HG02610 (cell line): Measurements from ENCODE around the gene DNAH6.
"Not testable (repeated sequence)": the region's sequence is repeated elsewhere in the genome, so short reads cannot be mapped to it uniquely, and the experiment has no call there.

Experiments
- ATAC-seq: cut with Tn5 transposase; IDR thresholded peaks from one replicate; pipeline ENCODE4 v1.9.1; 2021; ENCODE audit warnings: mild to moderate bottlenecking, moderate library complexity; ENCODE audit not compliant: unreplicated experiment

The DNAH6 gene, protein sequence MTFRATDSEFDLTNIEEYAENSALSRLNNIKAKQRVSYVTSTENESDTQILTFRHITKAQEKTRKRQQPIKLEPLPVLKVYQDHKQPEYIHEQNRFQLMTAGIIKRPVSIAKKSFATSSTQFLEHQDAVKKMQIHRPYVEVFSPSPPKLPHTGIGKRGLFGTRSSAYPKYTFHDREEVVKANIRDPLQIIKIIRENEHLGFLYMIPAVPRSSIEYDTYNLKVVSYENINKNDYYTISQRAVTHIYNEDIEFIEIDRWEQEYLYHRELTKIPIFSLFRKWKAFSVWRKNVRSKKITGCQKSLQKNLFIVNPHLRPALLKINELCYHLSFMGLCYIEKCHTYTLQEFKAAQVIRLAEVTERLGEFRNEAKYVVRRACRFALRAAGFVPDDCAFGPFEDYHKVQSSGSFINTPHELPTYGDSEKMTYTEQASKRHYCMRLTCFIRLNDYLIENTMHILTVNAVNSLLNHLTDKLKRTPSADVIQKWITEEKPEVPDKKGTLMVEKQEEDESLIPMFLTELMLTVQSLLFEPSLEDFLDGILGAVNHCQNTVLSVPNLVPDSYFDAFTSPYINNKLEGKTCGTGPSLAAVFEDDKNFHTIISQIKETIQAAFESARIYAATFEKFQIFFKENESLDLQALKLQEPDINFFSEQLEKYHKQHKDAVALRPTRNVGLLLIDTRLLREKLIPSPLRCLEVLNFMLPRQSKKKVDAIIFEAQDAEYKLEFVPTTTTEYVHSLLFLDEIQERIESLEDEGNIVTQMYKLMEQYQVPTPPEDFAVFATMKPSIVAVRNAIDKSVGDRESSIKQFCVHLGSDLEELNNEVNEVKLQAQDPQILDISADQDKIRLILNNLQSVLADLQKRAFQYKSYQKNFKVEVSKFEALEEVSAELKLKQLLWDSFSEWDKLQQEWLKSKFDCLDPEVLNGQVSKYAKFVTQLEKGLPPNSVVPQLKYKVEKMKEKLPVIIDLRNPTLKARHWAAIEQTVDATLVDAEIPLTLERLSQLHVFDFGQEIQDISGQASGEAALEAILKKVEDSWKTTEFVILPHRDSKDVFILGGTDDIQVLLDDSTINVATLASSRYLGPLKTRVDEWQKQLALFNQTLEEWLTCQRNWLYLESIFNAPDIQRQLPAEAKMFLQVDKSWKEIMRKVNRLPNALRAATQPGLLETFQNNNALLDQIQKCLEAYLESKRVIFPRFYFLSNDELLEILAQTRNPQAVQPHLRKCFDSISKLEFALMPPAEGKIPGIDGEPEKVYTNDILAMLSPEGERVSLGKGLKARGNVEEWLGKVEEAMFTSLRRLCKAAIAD (N-terminal part only)

GRCh38 chr2:84516234-84516986, at the start of gene DNAH6:
Gene DNAH6 (plus strand): TSS chr2:84516498. CDS start chr2:84517827, 1,329 bp downstream.
- peak; percentile 97 for ATAC-seq

DNA sequence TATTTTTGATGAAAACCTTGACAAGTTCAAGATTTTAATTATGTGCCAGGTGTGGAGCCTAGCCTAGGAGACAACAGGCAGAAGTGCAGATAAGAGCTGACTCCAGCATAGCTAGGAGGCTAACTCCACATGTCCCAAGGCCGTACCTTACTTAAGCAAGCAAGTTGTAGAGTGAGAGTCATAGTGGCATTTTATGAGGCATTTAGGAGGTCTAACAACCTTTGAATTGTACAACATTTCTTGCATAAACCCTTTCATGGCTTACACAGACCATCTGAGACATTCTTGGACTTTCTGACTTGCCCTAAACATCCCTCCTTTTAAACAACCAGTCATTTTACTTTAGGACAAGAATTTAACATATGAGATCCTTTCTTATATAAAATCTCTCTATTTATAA, 48.9 kb upstream of the DNAH6 start:
- no peak for ATAC-seq

- ATAC-seq: not testable (repeated sequence)
Measured at GRCh38 chr2:84472423-84472822, 43.9 kb upstream of the DNAH6 start.

DNA sequence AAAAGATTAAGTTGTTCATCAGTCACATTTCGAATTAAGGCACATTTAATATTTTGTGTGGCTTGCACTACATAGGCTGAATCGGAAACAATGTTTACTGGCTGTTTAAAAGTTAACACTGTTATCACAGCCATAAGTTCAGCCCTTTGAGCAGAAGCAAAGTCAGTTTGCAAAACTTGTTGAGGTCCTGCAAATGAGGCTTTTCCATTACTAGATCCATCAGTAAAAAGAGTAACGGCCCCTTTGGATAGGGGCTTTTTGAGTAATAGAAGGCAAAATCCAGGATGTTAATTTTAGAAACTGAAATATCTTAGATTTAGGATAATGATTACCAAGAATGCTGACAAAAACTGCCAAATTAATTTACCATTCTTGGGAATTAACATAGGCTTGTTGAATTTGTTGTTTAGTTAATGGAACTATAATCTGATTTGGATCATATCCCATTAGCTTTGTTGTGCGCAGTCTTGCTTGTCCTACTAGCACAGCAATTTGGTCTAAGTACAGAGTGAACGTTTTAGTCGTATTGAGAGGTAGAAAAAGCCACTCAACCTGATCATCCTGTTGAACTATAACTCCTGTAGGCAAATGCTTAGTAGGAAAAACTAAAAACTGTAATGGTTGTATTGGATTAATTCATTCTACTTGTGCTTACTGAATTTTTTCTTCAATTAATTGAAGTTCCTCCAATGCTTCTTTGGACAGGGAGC, 43.3 kb upstream of the DNAH6 start:
- no peak for ATAC-seq

DNA sequence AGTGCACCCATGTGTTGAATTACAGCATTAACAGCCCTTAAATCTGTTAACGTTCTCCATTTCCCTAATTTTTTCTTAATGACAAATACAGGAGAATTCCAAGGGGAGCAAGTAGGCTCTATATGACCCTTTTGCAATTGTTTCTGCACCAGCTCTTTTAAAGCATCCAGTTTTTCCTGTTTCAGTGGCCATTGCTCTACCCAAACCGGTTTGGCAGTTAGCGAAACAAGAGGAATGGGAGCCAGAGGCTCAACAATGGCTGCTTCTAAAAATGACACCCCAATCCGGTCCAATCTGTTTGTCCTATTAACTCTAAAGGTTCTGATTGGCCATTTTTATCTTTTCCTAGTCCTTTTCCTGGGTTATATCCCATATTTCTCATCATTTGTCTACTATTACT, 42.1 kb upstream of the DNAH6 start:
- no peak for ATAC-seq

- no peak for ATAC-seq
Measured at GRCh38 chr2:84477886-84478285, 38.4 kb upstream of the DNAH6 start.

- no peak for ATAC-seq
Measured at GRCh38 chr2:84478867-84479266, 37.4 kb upstream of the DNAH6 start.

GRCh38 chr2:84481702-84482101, 34.6 kb upstream of the DNAH6 start:
- no peak for ATAC-seq

DNA sequence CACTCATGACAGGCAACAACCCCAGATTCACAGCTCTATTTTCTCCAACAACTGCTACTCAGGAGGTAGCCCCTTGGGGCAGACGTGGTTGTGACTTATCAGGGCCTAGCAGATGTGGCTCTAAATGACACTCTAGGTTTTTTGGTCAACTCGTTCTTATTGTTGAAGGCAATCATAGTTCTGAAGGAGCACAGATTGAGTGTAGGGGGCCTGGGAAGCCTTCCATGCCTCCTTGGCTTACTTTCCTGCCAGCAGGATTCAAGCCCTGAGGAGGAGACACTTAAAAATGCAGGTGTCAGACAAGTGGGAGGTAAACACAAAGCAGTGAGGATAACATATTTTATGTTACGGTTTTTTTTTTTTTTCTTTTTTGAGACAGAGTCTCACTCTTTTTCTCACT, 33.7 kb upstream of the DNAH6 start:
- no peak for ATAC-seq

- no peak for ATAC-seq
Measured at GRCh38 chr2:84483320-84483719, 33.0 kb upstream of the DNAH6 start.

DNA sequence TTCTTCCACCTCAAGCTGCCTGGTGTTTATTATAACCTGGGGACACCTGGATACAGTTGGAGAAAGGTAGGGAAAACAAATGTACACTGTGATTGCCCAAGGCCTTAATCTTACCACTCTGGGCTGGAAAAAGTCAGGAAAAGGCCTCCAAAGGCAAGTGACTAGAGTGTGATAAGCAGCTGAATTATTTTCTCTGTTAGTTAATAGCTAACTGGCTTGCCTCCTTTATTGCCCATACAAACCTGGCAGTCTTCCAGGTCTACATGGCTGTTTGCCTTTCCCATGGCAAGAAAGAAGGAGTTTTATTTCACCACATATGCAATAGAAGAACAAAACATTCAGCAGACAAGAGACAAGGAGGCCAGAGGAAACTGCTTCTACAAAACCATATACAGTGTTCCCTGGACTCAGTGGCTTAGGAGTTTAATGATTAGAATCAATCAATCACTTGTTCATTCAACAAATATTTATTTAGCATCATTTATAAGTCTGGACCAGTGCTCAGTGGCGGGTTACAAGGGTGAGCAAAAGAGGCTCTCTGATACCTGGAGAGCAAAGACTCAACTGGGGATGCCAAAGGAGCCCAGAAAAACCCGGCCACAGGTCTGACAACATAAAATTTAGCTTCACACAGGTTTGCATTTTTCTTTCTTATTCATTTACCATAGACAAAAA, 29.7 kb upstream of the DNAH6 start:
- ATAC-seq: no peak

GRCh38 chr2:84487298-84487996, 28.9 kb upstream of the DNAH6 start:
- no peak for ATAC-seq

GRCh38 chr2:84491256-84491655, 25.0 kb upstream of the DNAH6 start:
- no peak for ATAC-seq

DNA sequence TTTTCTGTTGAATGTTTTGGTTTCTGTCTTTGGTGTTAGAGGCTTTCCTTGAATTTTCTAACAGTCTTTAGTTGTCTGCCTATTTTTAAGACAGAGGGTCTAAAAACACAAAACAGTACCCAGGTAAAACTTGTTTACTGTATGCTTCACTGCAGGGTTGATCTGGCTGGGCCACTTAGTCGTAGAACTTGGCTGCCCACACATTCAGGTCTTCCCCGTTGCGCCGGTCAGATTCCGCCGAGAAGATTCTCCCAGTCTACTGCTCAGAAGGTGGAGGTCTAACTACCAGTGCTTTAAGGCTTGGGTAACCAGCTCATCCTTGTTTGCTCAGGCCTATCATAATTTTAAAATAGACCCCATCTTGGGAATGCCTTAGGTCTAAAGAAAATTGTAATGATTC, 24.6 kb upstream of the DNAH6 start:
- ATAC-seq: no peak

GRCh38 chr2:84492571-84492970, 23.7 kb upstream of the DNAH6 start:
- no peak for ATAC-seq

GRCh38 chr2:84493514-84493913, 22.8 kb upstream of the DNAH6 start:
- no peak for ATAC-seq

GRCh38 chr2:84494070-84494469, 22.2 kb upstream of the DNAH6 start:
- ATAC-seq: no peak

GRCh38 chr2:84495539-84496146, 20.7 kb upstream of the DNAH6 start:
- ATAC-seq: peak; percentile 63
